GM21825 (cell line): Measurements from ENCODE around the gene ENTPD8.
"Not testable (repeated sequence)": the region's sequence is repeated elsewhere in the genome, so short reads cannot be mapped to it uniquely, and the experiment has no call there.

Experiments
- ATAC-seq: cut with Tn5 transposase; IDR thresholded peaks from one replicate; pipeline ENCODE4 v1.9.1; 2021; ENCODE audit warnings: mild to moderate bottlenecking, moderate library complexity; ENCODE audit not compliant: unreplicated experiment

ENTPD8 gene

GRCh38 chr9:137396634-137397367, 44.4 kb downstream of the ENTPD8 start:
- no peak for ATAC-seq

GRCh38 chr9:137396227-137396626, 44.9 kb downstream of the ENTPD8 start:
- ATAC-seq, result no peak

GRCh38 chr9:137395666-137396010, 45.5 kb downstream of the ENTPD8 start:
- ATAC-seq, result no peak

GRCh38 chr9:137394866-137395665, 46.1 kb downstream of the ENTPD8 start:
- ATAC-seq, result no peak

- no peak for ATAC-seq
These were observed 47.7 kb downstream of the ENTPD8 start for GRCh38 chr9:137393176-137394150.

- no peak for ATAC-seq
These were observed 48.7 kb downstream of the ENTPD8 start for GRCh38 chr9:137392232-137393007.

- ATAC-seq, result no peak
These were observed 49.8 kb downstream of the ENTPD8 start for GRCh38 chr9:137391411-137391754.

- no peak for ATAC-seq
These were observed 50.4 kb downstream of the ENTPD8 start for GRCh38 chr9:137390553-137391410.

- no peak for ATAC-seq
These were observed 51.8 kb downstream of the ENTPD8 start for GRCh38 chr9:137389428-137389746.

GRCh38 chr9:137388589-137389427, 52.3 kb downstream of the ENTPD8 start:
- no peak for ATAC-seq

- no peak for ATAC-seq
These were observed 53.1 kb downstream of the ENTPD8 start for GRCh38 chr9:137387891-137388560.

GRCh38 chr9:137387114-137387890, 53.9 kb downstream of the ENTPD8 start:
- ATAC-seq, result no peak

- ATAC-seq, result not testable (repeated sequence)
These were observed 54.5 kb downstream of the ENTPD8 start for GRCh38 chr9:137386507-137387113.

- ATAC-seq, result no peak
These were observed 56.0 kb downstream of the ENTPD8 start for GRCh38 chr9:137385061-137385655.
